Inflammatory macrophage treated with lipopolysaccharide for 1 hour (primary cell): ENCODE measurements around the gene PPP1R12A.
"Not testable (repeated sequence)": the region's sequence is repeated elsewhere in the genome, so short reads cannot be mapped to it uniquely, and the experiment has no call there.

Experiments used
- DNase-seq, 2 donors: peaks; one replicate each; pipeline ENCODE4 v3.0.0-alpha.2; 2020 to 2022

Gene PPP1R12A

GRCh38 chr12:79841248-79841877 is 93.5 kb downstream of the PPP1R12A start:
- DNase-seq = no peak

GRCh38 chr12:79838359-79838758 is 96.5 kb downstream of the PPP1R12A start:
- DNase-seq = no peak

GRCh38 chr12:79837575-79837974 is 97.3 kb downstream of the PPP1R12A start:
- DNase-seq = no peak

DNA sequence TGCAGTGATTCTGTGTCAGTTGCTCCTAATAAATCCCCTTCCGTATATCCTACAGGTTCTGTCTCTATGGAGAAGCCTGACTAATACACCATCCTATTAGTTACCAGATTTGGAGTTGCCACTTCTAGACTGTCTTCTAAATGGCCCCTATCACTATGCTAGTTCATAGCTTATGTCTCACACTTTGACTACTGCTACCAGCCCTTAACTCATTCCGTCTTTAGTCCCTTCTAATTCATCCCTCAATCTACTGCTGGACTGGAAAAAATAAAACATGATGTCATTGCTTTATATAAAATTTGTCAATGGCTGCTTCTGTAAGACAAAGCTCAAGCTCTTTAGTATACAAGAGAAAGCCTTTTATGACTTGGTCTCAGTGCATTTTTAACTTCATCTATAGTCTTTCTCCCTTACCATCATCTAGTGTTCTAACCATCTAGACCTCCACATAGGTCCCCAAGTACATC is 99.5 kb downstream of the PPP1R12A start:
- DNase-seq = no peak

DNA sequence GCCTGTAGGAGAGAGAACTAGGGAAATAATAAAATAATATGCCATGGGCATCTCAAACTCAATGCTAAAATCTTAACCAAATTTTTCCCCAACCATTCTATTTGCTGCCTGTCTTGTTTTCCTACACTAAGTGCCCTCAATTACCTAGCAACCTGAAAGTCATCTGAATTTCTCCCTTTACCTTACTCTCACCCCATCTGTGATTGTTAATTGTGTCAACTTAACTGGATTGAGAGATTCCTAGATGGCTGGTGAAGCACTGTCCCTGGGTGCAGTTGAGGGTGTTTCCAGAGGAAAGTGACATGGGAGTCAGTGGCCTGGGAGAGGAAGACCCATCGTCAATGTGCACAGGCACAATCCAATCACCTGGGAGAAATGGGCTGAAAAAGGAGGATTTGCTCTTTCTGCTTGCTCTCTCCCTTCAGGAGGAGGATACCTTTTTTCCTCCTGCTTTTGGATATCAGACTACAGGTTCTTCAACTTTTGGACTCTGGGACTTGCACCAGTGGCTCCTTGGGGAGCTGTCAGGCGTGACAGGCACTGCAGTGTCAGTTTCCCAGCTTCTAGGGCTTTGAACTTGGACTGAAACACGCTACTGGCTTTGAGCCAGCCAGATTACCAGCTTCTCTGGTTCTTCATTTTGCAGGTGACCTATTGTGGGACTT is 100.1 kb downstream of the PPP1R12A start:
- no peak for DNase-seq

DNA sequence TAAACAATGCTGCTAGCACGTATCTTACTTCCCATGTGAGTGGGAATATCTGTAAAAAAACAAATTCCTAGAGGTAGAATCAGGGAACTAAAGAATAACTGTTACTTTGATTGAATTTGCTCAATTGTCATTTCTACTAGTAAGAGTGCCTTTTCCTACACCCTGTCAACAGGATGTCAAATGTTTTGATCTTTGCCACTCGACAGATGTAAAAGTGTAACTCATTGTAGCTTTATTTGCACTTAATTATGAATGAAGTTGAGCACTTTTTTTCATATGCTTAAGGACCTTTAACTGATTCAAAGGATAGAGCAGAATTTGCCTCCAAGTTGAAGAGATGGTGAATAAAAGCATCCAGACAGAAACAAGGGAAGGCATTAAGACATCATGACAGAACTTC is 104.5 kb downstream of the PPP1R12A start:
- no peak for DNase-seq

- DNase-seq = no peak
Observed at GRCh38 chr12:79828924-79829323, 106.0 kb downstream of the PPP1R12A start.

DNA sequence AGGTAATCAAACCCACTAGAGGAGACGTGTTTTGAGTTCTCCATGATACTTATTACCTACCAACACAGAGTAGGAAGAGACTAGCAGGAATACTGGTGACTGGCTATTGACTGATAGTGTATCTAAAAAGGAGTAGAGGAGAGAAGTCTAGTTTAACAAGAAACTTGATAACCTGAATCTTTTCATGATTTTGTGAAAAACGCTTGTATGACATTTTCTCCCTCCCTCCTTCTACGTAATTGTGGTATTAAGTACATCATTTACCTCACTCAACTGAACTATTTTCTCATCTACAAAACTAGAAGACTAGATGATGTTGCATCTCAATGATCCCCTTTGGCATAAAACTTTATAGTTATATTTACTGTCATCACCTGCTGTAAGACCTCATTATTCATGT is 107.4 kb downstream of the PPP1R12A start:
- DNase-seq = no peak

- DNase-seq = no peak
Observed at GRCh38 chr12:79826267-79827128, 108.4 kb downstream of the PPP1R12A start.

DNA sequence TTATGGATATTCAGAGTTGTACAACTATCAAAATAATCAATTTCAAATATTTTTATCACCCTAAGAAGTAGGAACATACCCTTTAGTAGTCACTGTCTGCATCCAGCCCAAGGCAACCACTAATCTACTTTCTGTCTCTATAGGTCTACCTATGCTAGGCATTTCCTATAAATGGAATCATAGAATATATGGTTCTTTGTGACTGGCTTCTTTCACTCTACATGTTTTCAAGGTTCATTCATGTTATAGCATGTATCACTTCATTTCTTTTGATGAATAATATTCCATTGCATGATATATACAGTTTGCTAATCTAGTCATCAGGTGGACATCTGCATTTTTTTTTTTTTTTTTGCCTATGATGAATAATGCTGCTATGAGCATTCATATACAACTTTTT is 112.4 kb downstream of the PPP1R12A start:
- no peak for DNase-seq

DNA sequence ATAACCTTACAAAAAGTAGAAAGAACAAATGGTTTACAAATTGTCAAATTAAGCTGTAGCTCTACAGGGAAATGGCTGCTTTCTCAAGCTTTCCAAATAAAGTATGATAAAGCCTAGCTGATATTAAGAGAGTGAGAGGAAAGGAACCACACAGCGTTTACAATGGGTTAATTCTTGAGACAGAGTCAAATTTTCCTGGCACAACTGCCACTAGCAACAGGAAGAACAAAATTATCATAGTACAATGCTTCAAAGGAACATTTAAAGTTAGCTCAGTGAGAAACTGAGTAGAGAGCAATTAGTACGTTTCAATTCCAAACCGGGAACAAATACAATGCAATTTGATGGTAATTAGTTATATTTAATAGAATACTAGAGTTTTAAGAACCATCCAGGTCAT is 116.0 kb downstream of the PPP1R12A start:
- DNase-seq = no peak

DNA sequence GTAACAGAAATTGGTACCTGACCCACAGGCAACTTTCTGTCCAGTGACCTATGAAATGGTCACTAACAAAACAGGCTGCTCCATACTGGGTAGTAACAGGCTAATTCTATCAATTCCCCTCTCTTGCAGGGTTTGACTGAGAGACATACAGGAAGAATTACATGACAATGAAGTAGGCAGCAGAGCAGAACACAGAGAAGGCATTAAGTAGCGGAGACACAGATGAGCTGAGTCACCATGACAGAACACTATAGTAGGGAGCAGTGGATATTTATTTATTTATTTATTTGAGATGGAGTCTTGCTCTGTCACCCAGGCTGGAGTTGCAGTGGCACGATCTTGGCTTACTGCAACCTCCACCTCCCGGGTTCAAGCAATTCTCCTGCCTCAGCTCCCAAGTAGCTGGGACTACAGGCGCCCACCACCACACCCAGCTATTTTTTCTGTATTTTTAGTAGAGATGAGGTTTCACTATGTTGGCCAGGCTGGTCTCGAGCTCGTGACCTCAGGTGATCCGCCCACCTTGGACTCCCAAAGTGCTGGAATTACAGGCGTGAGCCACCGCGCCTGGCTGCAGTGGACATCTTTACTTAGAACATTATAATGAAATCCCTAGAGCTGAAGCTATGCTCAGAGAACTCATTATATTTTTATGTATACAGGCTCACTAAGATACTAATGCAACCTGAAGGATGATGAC is 150.4 kb downstream of the PPP1R12A start:
- not testable (repeated sequence) for DNase-seq

DNA sequence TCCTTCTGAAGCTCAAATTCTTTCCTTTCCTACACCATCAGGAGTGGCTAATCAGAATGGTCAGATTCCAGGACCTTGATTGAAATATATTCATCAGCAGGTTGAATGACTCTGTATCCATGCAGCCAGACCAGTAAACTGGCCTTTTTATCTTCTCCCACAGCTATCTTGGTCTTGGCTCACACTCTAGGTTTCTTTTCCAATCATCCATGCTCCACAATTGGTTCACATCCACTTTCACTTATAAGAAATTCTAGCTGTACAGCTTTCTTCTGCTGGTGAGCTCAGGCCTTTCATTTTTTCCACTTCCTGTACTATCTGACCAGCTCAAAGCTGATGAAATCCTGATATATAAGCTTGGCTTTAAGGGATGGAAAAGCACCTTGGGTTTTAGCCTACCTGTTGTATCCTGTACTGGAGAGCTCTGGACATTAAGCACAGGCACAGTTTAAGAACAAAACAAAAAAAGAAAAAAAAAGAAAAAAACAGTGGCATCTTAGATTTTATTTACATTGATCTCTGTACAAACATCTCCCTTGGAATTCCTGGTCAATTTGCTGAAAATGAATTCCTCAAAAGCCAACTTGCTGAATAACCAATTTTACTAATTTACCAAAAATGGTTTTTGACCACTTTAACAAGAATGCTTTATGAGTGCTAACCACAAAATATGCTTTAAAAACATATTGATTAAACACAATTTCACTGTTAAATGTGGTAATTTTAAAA is 152.6 kb downstream of the PPP1R12A start:
- DNase-seq = peak in 1 of 2 donors; percentile 5

- DNase-seq = no peak
Observed at GRCh38 chr12:79778802-79779448, 156.0 kb downstream of the PPP1R12A start.

DNA sequence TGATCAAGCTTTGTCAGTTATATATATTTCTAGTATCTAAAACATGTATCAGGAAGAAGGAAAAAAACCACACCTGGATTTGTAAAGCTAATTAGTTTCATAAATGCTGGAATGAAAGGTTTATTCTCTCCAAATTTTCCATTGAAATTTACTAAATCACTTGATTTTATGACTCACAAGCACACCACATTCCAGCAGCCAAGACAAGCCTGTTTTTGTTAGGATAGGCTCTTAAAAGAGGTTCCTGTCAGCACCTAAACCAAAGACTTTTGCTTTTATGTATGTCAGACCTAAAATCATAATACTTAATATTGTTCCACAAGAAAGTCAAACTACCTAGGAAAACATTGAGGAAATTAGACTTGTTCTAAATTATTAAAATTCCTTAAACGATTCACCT is 158.8 kb downstream of the PPP1R12A start:
- no peak for DNase-seq

DNA sequence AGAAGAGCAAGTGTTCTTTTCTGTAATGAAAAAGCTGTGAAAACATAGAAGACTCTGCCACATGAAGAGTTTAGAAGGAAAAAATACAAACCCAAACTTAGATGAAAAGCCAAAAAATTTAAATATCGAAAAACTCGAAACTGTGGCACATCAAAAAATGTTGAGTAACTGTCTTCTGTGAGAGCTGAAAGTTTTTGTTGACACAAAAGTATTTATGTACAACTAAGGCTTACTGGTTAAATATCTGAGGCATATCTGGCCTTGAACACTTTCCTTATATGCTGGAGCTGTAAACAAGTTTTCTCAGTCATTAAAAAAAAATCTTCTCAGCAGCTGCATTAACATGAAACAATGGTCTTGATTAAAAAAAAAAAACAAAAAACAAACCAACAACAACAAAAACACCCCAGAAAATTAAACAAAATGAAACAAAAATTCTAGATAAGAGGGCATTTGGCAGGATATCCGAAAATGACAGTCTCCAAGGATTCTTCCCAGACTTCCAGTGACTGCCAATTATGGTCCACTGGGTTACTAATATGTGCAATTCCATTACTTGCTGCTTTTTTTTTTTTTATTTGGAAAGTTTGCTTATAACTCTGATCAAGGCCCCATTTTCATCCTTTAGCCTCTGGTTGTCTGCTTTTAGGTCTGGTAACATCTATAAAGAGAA is 159.4 kb downstream of the PPP1R12A start:
- no peak for DNase-seq

- DNase-seq = no peak
Observed at GRCh38 chr12:79773896-79774295, 161.0 kb downstream of the PPP1R12A start.

GRCh38 chr12:79769860-79770485 is 164.9 kb downstream of the PPP1R12A start:
- no peak for DNase-seq

GRCh38 chr12:79769189-79769859 is 165.6 kb downstream of the PPP1R12A start:
- DNase-seq = peak in 1 of 2 donors; percentile 3
